IPS-11a (cell line): ENCODE results near the gene EEFSEC.

Experiments
- H3K4me3 ChIP-seq: one replicate; pipeline ENCODE4 v1.5.1; 2013; ENCODE audit warnings: low read depth, low read length, control low read depth

The EEFSEC gene

DNA sequence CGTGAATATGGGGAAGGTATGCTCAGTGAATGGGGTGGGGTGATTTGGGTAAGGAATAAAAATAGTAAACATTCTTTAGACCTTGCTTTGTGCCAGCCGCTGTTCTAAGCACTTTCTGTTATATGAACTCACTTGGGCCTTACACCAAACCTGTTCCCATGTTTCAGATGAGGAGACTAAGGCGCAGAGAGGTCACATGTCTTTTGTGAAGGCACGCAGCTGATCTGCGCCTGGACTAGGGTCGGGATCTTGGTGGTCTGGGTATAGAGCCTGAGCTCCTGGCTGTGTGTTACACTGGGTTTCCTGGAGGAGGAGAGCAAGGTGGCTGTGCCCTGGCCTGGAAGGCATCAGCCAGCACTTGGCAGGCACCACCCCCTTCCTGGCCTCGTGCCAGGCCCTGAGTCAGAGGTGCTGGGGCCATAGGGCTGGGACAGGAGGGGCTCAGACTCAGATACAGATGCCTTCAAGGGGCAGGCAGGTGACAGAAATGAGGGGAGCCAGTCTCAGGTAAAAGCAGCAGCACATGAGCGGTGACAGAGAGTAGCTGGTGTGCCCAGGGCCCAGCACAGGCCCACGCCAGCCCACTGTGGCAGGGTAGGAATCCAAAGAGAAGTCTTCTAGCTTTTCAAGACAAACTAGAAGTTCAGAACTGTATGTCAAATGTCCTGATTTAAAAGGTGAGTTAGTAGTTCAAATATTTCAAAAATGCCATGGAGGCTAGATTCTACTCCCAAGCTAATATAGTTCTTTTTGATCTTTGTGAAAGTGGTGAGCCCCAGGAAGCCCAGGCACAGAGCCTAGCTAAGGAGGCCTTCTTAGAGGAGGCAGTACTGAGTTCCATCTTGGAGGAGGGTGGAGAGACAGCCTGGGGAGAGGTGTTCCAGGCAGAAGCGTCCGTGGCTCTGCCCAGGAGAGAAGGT lies 230.3 kb downstream of the EEFSEC start:
- H3K4me3 ChIP-seq = no peak overlapping the region

GRCh38 chr3:128385080-128385832 lies 232.0 kb downstream of the EEFSEC start:
- H3K4me3 ChIP-seq = no peak overlapping the region

- no peak overlapping the region for H3K4me3 ChIP-seq
Observed at GRCh38 chr3:128388932-128389331, 235.7 kb downstream of the EEFSEC start.

GRCh38 chr3:128390867-128391266 lies 237.6 kb downstream of the EEFSEC start:
- no peak overlapping the region for H3K4me3 ChIP-seq

GRCh38 chr3:128392021-128392420 lies 238.7 kb downstream of the EEFSEC start:
- no peak overlapping the region for H3K4me3 ChIP-seq

GRCh38 chr3:128392818-128393544 lies 239.7 kb downstream of the EEFSEC start:
- no peak overlapping the region for H3K4me3 ChIP-seq

DNA sequence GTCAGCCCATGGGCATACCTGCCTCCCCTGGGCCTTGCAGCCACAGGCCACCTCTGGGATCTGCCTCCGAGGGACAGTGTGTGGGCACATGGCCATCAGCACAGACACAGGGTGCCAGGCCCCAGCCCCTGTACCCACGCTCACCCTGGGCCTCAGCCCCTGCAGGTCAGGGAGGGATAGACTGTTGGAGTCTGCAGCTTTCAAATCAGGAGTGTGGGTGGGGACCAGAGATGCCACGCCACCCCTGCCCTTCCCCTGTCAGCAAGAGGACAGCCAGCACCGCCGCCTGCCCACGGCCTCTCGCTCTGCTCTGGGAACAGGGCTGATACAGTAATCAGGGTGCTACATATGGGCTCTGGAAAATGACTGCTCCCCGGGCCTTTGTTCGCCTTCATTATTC lies 240.8 kb downstream of the EEFSEC start:
- H3K4me3 ChIP-seq = no peak overlapping the region

DNA sequence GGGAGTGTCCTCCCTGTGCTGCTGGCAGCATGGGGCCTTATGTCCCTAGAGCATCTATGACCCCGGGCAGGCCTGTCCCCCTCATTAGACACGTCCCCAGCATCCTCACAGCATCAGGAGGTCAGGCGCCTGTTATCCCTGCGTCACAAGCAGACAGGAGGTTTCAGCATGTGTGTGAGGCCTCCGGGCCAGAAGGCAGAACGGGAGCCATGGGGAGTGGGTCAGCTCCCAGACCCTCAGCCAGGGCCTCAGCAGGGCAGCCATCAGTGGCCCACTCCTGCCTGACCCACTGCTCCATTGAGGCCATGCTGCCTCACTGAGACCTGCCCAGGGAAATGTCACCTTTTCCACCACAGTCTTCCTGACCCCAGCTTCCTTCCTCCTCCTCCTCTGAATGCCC lies 241.8 kb downstream of the EEFSEC start:
- no peak overlapping the region for H3K4me3 ChIP-seq

GRCh38 chr3:128395500-128396162 lies 242.3 kb downstream of the EEFSEC start:
- no peak overlapping the region for H3K4me3 ChIP-seq

DNA sequence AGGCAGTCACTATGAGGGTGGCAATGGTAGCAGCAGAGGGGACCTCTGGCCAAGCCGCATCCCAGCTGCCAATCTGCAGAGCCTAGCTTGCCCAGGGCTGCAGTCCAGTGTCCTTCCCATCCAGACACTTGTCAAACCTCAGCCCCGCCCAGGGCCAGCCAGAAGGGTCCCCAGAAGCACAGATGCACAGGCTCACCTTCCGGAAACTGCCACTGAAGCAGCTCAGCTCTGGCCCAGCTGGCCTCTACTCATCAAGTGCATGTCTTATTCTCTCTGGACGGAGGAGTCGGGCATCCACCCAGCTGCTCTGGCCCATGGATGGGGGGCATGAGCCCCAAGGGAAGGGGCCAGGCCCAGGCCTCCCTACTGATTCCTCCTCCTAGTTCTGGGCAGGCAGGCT lies 244.2 kb downstream of the EEFSEC start:
- no peak overlapping the region for H3K4me3 ChIP-seq

DNA sequence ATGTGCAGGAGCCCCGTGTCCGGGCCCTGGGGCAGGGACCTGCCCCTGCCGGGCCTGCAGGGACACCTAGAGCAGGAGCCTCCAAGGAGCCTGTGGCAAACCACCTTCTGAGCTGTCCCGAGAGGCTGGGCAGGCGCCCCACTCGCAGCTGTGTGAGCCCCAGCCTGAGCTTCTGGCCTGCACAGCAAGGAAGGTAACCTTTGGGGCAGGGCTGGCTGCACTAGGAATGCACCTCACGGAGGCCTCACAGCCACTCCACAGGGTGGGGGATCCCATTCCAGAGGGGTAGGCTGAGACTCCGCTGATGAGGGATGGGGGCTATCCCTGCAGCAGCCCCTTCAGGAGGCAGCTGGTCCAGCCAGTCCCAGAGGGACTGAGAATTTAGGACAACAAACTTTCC lies 245.3 kb downstream of the EEFSEC start:
- no peak overlapping the region for H3K4me3 ChIP-seq

- H3K4me3 ChIP-seq = no peak overlapping the region
Observed at GRCh38 chr3:128399221-128399915, 246.1 kb downstream of the EEFSEC start.

- H3K4me3 ChIP-seq = no peak overlapping the region
Observed at GRCh38 chr3:128400671-128401070, 247.4 kb downstream of the EEFSEC start.

DNA sequence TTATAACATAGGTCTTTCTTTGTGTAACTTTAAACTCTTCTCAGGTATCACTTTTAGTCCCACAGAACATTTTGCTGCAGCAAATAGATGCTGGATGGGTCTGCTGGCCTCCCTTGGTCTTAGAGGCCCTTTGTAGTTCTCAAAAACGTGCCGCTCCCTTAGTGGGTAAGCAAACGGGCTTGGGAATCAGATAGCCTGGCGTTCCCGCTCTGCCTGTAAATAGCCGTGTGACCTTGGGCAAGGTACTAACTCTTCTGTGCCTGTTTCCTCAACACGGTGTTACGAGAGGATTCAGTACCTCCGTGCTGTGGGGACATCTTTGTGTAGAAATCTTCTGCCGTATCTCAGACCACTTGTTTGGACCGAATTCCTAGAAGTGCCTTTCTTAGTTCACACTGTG lies 249.0 kb downstream of the EEFSEC start:
- H3K4me3 ChIP-seq = no peak overlapping the region

- H3K4me3 ChIP-seq = no peak overlapping the region
Observed at GRCh38 chr3:128402998-128403397, 249.7 kb downstream of the EEFSEC start.

DNA sequence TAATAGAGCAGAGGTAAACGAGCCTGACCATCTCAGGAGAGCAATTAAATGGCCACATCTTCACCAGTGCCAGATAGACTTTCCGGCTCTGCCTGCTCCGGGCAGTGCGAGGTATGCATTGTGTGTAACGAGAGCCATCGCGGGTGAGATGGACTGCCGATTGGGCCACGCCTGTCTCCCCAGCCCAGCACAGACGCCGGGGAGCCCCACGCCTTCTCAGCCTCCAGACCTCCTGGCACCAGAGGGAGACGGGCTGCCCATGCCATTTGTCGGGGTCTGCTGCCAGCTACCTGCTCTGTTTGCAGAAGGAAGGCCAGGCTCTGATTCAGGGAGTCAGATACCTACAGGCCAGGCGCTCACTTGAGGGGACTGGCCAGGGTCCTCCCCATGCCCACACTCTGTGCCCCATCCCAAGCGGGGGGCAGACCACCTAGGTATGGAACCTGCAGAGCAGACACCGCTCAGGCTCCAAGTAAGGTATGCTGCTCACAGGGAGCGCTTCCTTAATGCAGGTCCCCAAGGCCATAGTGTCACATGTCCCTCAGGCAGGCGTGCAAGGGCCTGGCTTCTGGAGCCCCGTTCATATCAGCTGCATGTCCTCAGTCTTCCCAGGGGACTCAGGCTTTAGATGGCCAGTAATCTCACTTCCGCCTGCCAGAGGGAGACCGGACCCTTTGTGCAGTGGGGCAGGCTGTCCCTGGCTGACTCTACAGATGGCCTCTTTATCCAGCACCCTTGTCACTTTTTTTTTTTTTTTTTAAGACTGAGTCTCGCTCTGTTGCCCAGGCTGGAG lies 251.2 kb downstream of the EEFSEC start:
- H3K4me3 ChIP-seq = no peak overlapping the region

GRCh38 chr3:128405554-128406277 lies 252.4 kb downstream of the EEFSEC start:
- H3K4me3 ChIP-seq = no peak overlapping the region

DNA sequence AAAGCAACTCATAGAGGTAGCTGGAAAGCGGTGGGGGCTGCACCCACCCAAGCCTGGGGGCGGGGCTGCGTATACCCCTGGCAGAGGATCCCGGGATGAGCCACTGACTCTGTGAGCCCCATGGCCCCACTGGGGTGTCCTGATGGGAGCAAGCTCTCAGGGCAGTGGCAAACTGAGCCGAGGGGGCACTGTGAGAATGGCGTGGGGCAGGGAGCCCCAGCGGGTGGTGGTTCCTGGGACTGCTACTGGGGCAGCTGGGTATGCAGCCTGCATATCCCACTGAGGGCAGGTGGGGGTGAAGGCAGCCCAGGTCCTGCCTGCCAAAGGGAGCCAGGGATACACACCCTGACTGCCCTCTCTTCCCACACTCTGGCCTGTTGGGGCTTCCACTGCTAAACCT lies 254.0 kb downstream of the EEFSEC start:
- no peak overlapping the region for H3K4me3 ChIP-seq
